Activated naive CD4-positive, alpha-beta T cell treated with anti-CD3 and anti-CD28 coated beads, Interleukin-2, amount 50 U/mL, for 24 hours (primary cell): ENCODE measurements around the gene NR3C1.

ENCODE experiments used
- H3K27ac Mint-ChIP-seq: one replicate; pipeline ENCODE4 v1.8.0; 2021; ENCODE audit warnings: mild to moderate bottlenecking, mixed read lengths
- H3K27me3 Mint-ChIP-seq: one replicate; pipeline ENCODE4 v1.8.0; 2021; ENCODE audit warnings: mixed read lengths
- H3K36me3 Mint-ChIP-seq: one replicate; pipeline ENCODE4 v1.8.0; 2021; ENCODE audit warnings: mixed read lengths
- H3K4me1 Mint-ChIP-seq: one replicate; pipeline ENCODE4 v1.8.0; 2021; ENCODE audit warnings: mixed read lengths
- H3K4me3 Mint-ChIP-seq: one replicate; pipeline ENCODE4 v1.8.0; 2021; ENCODE audit warnings: mild to moderate bottlenecking, mixed read lengths
- H3K9me3 Mint-ChIP-seq: one replicate; pipeline ENCODE4 v1.8.0; 2021; ENCODE audit warnings: mixed read lengths

The NR3C1 gene

DNA sequence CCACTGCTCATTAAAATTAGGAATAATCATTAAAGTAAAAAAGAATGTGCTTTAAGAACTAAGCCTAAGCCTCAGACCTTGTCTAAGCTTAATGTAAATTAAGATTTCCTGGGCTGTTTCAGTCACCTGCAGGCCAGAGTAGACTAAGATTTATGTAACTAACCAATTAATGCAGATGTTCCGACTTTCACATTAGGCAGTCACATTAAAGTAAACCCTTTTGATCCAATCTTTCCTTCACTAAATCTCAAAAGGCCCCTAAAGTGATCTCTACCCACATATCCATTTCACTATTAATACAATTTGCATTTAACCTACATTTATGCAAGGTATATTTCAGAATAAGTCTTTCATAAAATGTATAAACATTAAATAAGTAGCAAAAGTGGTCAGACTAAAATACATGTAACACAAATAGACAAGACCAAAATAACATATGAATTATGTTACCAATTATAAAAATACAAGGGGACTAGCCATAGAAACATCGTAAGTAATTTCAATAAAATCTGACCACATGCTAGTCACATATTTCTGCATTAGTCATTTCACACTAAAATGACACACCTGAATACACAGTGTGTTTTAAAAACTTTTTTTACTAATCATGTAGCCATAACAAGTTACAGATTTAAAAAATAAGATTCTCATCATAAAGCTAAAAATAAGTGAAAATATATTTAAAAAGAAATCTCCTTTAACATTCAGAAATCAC lies 7.7 kb downstream of the NR3C1 start:
- H3K27me3 Mint-ChIP-seq, result no peaks in the 10 kb centered on the region
- peak overlapping the region; percentile 95 for H3K4me3 Mint-ChIP-seq
- H3K9me3 Mint-ChIP-seq, result no peaks in the 10 kb centered on the region
- peaks cover 29% of the 10 kb centered on the region for H3K36me3 Mint-ChIP-seq
- H3K4me1 Mint-ChIP-seq, result peaks cover 84% of the 10 kb centered on the region
- H3K27ac Mint-ChIP-seq, result peak overlapping the region; percentile 49

DNA sequence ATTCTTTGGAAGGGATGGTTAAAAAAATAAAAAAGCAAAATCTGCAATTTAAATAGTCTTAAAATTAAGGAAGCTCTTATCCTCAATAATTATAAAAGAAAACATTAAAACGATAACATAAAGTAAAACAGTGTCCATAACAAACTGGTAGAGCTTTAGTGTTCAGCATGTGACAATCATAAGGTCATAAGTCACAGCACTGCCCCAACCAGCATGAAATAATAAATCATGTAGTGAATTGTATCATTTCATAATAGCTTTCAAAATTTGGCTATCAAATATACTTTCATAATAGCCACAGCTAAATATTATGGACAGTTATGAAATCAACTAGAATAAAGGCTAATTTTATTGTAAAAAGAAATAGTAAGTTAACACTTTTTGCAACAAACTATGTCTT lies 10.0 kb downstream of the NR3C1 start:
- no peaks in the 10 kb centered on the region for H3K27me3 Mint-ChIP-seq
- no peak overlapping the region for H3K27ac Mint-ChIP-seq
- peaks cover 83% of the 10 kb centered on the region for H3K4me1 Mint-ChIP-seq
- H3K36me3 Mint-ChIP-seq, result peaks cover 19% of the 10 kb centered on the region
- H3K9me3 Mint-ChIP-seq, result no peaks in the 10 kb centered on the region
- H3K4me3 Mint-ChIP-seq, result no peak overlapping the region

DNA sequence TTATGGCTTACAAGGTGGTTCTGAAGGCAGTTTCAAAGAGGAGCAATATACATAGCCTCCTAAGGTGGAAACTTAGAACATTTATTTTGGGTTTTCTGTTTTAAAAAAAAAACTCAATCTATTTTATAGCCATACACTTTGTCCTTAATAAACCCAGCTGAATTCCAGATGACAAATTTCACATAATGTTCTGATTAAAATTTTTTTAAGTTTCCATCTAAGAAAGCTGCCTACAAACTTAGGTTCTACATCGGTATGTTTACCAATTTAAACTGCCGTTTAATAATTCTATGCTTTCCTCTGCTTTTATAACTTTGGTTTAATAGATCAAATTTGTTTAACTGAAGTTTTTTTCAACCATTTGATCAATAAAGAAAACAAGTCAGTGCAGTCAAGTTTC lies 12.5 kb downstream of the NR3C1 start:
- Mint-ChIP-seq H3K4me3 (no peak overlapping the region), H3K27me3 (no peaks in the 10 kb centered on the region), H3K36me3 (peaks cover 28% of the 10 kb centered on the region), H3K27ac (no peak overlapping the region), H3K9me3 (peaks cover 5% of the 10 kb centered on the region), H3K4me1 (peaks cover 87% of the 10 kb centered on the region)

DNA sequence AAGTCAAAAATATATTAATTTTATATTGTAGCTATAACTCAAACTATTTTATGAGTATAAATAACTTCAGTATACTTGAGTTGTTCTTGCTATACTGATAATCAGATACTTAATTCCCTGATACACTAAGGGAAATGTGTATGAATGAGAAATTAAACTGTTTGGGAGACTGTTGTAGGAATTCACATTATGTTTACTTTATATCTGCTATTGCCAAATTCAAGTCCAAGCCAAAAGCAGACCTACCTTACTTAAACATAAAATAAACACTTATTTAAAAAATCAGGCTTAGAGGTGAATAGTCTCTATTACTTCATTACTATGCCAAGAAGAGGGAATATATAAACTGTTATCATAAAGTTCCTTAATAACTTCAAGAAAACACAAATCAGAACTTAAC lies 13.2 kb downstream of the NR3C1 start:
- peaks cover 88% of the 10 kb centered on the region for H3K4me1 Mint-ChIP-seq
- no peaks in the 10 kb centered on the region for H3K27me3 Mint-ChIP-seq
- H3K9me3 Mint-ChIP-seq, result peaks cover 12% of the 10 kb centered on the region
- peaks cover 33% of the 10 kb centered on the region for H3K36me3 Mint-ChIP-seq
- H3K4me3 Mint-ChIP-seq, result no peak overlapping the region
- no peak overlapping the region for H3K27ac Mint-ChIP-seq

DNA sequence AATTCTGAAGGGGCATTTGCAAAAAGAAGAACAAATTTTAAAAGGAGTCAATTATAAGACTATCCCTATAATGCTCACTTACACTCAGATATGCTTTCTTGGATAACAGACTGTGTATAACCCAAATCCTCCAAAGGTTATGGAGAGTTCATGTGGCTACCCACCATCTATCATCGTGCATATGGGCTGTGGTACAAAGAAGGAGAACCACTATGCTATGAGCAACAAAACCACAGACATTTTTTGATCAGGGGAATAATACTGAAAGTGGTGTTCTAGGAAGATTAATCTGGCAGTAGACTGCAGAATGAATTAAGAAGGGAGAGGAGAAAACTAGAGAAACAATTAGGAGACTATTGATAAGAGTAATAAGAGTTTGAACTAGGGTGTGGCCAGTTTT lies 16.8 kb downstream of the NR3C1 start:
- Mint-ChIP-seq H3K9me3 (peaks cover 14% of the 10 kb centered on the region), H3K27ac (peak overlapping the region; percentile 56), H3K27me3 (no peaks in the 10 kb centered on the region), H3K4me3 (peak overlapping the region; percentile 49), H3K36me3 (peaks cover 45% of the 10 kb centered on the region), H3K4me1 (peaks cover 90% of the 10 kb centered on the region)

DNA sequence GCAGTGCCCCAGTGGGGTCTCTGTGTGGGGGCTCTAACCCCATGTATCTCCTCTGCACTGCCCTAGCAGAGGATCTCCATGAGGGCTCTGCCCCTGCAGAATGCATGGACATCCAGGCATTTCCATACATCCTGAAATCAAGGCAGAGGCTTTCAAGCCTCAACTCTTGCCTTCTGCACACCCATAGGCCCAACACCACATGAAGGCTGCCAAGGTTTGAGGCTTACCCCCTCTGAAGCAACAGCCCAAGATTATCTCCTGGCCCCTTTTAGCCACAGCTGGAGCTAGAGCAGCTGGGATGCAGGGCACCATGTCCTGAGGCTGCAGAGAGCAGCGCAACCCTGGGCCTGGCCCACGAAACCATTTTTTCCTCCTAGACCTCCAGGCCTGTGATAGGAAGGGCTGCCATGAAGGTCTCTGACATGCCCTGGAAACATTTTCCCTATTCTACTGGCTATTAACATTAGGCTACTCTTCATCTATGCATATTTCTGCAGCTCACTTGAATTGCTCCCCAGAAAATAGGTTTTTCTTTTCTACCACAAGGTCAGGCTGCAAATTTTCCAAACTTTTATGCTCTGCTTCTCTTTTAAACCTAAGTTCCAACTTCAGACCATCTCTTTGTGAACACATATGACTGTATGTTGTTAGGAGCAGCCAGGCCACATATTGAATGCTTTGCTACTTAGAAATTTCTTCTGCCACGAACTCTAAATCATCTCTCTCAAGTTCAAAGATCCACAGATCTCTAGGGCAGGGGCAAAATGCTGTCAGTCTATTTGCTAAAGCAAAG lies 18.4 kb downstream of the NR3C1 start:
- Mint-ChIP-seq H3K9me3 (peaks cover 14% of the 10 kb centered on the region), H3K27me3 (no peaks in the 10 kb centered on the region), H3K4me1 (peaks cover 96% of the 10 kb centered on the region), H3K36me3 (peaks cover 47% of the 10 kb centered on the region), H3K4me3 (no peak overlapping the region), H3K27ac (peak overlapping the region; percentile 32)

DNA sequence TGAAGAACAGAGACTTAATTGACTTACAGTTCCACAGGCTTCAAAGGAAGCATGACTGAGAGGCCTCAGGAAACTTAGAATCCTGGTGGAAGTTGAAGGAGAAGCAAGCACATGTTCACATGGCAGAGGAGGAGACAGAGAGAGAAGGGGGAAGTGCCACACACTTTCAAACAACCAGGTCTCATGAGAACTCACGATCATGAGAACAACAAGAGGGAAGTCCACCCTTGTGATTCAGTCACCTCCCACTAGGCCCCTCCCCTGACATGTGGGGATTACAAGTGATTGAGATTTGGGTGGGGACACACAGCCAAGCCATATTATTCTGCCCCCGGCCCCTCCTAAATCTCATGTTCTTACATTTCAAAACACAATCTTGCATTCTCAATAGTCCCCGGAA lies 19.5 kb downstream of the NR3C1 start:
- Mint-ChIP-seq H3K27ac (no peak overlapping the region), H3K27me3 (no peaks in the 10 kb centered on the region), H3K9me3 (peaks cover 14% of the 10 kb centered on the region), H3K4me1 (peaks cover 97% of the 10 kb centered on the region), H3K36me3 (peaks cover 44% of the 10 kb centered on the region), H3K4me3 (no peak overlapping the region)

DNA sequence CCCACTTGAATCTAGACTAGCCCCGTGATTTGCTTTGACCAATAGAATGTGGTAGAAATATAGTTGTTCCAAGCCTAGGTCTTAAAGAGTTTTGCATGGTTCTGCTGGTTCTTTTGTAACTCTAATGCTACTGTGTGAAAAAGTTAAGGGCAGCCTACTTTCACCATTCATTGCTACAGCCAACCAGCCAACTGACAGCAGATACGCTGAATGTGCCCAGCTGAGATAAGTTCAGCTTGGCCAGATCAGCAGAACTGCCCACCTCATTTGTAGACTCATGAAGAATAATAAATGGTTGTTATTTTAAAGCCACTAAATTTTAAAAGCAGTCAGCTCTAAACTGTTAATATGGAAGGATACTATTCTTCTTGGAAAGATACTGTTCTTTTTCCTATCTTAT lies 23.9 kb downstream of the NR3C1 start:
- Mint-ChIP-seq H3K4me3 (no peak overlapping the region), H3K36me3 (peaks cover 14% of the 10 kb centered on the region), H3K27ac (no peak overlapping the region), H3K4me1 (peaks cover 100% of the 10 kb centered on the region), H3K9me3 (no peaks in the 10 kb centered on the region), H3K27me3 (no peaks in the 10 kb centered on the region)

DNA sequence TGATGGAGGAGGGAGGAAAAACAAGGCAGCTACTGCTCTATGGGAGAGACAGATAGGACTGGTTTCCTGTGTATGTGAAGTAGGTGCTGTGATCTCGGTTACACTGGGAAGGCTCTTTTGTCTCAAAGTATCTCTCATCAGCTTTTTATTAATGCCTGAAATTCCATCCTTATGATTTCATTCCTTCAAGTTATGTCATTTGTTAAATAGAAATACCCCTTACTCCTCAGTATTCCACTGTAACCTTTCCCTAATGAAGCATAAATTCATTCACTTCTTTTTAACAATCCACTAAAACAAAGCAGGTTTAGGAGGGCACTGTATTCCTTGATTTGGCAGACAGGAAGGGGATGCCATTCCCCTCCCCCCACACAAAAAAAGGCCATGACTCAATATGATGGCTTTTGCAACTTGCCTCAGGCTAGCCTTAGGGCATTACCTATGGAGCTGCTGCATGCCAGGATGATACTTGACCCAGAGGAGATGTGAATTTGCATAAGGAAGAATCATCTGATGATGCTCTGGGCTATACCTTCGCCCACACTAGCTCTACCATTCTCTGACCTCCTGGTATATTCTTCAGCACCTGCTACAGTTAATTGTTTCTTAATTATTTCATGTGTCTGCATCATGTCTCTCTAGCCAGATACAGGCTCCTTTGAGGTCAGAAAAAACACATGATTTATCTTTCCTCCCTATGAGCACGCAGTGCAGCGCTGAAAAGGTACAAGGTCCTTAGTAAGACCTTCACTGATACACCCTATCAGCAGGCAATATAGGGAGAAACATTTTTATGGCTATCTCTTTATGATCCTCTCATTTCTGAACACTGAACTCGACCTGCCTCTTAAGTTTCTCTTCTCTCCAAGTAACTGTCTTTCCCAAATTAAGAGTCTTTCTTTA lies 26.3 kb downstream of the NR3C1 start:
- peak overlapping the region; percentile 72 for H3K27ac Mint-ChIP-seq
- peaks cover 96% of the 10 kb centered on the region for H3K4me1 Mint-ChIP-seq
- no peaks in the 10 kb centered on the region for H3K9me3 Mint-ChIP-seq
- H3K36me3 Mint-ChIP-seq, result peaks cover 10% of the 10 kb centered on the region
- no peaks in the 10 kb centered on the region for H3K27me3 Mint-ChIP-seq
- peak overlapping the region; percentile 53 for H3K4me3 Mint-ChIP-seq

DNA sequence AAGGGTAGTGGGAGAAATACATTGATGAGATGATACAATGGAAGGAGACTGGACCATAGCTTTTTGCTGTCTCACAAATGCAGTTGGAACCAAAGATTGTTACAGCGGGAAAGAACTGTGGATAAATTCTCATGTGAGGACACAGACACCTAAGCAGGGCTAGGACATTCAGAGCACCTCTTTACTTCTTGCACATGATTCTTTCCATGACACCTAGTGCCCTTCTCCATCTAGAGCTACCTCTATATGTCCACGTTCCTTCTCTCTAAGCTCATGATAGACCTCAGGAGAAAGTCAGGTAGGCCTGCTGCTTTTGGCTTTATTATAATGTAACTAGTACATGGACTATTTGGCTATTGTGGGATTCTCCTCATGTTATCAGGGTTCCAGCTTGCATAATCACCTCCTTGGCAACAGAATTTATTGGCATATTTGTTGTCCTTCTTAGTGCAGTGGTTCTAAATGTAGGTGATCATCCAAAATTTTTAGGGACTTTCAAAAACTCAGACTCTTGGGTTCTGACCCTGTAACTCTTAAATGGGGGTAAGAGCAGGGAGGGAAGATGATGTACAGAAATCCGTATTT lies 27.2 kb downstream of the NR3C1 start:
- H3K4me1 Mint-ChIP-seq, result peaks cover 96% of the 10 kb centered on the region
- H3K36me3 Mint-ChIP-seq, result peaks cover 13% of the 10 kb centered on the region
- H3K4me3 Mint-ChIP-seq, result no peak overlapping the region
- H3K27me3 Mint-ChIP-seq, result no peaks in the 10 kb centered on the region
- H3K27ac Mint-ChIP-seq, result peak overlapping the region; percentile 72
- H3K9me3 Mint-ChIP-seq, result no peaks in the 10 kb centered on the region

DNA sequence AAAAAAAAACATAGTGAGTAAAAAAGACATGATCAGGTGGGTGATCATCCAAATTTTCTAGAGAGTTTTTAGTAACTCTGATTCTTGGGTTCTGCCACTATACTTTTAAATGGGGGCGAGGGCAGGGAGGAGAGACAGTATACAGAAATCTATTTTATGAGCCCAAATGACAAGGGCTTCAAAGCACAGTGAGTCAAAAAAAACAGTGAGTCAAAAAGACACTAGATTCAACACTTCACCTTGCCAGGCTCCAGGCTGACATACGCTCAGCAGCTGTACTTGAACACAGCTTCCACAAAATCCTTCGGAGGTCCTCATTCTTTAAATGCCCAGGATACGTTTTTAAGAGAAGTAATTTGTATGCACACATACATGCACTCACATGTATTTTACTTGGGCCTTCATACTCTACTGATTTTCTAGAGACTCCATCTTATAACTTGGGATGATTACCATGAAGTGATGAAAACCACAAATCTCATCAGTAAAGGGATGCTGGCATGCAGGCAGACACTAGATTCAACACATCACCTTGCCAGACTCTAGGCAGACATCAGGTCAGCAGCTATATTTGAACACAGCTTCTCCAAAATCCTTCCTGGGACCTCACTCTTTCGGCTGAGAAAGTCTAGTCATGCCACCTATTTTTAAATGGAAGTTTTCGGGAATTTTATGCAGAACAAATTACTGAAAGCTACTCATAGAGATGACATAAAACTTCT lies 28.8 kb downstream of the NR3C1 start:
- Mint-ChIP-seq H3K36me3 (peaks cover 11% of the 10 kb centered on the region), H3K4me3 (no peak overlapping the region), H3K9me3 (no peaks in the 10 kb centered on the region), H3K27ac (no peak overlapping the region), H3K27me3 (no peaks in the 10 kb centered on the region), H3K4me1 (peaks cover 93% of the 10 kb centered on the region)

DNA sequence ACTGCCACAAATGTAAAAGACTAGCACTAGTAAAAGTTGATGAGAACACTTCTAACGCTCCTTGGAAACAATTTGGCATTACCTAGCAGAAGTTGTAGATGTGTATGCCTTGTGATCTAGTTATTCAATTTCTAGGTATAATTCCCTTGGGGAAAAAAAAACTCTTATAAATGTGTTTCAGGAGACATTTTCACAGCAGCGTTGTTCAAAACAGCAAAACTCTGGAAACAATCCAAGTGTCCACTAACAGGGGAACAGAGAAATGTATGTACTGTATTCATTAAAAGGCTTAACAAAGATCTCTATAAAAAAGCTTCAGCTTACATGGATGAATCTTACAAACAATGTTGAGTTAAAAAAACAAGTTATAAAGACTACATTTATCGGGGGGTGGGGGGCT lies 30.4 kb downstream of the NR3C1 start:
- peaks cover 20% of the 10 kb centered on the region for H3K36me3 Mint-ChIP-seq
- H3K4me3 Mint-ChIP-seq, result no peak overlapping the region
- H3K27me3 Mint-ChIP-seq, result no peaks in the 10 kb centered on the region
- no peaks in the 10 kb centered on the region for H3K9me3 Mint-ChIP-seq
- peaks cover 93% of the 10 kb centered on the region for H3K4me1 Mint-ChIP-seq
- no peak overlapping the region for H3K27ac Mint-ChIP-seq

DNA sequence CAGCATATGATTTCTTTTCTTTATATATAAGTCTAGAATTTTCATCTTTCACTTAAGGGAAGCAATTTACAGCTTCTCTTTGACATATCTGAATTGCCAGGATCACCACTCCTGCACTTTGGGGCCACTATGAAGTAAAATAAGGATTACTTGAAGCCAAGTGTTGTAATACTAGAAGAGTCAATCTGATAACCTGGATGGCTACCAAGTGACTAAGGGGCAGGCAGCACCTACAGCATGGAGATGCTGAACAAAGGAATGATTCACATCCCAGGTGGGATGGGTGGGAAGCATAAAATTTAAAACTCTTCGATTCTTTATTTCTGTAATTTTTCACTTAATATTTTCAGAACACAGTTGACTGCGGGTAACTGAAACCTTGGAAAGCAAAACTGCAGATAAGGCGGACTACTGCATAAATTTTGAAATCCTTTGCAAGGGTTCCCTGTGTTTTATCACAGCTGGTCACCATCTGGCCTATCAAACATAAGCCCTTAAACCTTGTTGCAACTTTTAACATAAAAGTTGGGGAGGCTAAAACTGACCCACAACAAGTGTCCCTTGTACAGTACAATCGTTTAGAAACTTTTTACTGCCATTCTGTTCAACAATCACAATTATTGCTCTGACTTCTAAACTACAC lies 31.2 kb downstream of the NR3C1 start:
- Mint-ChIP-seq H3K27ac (no peak overlapping the region), H3K9me3 (no peaks in the 10 kb centered on the region), H3K4me3 (no peak overlapping the region), H3K4me1 (peaks cover 93% of the 10 kb centered on the region), H3K36me3 (peaks cover 19% of the 10 kb centered on the region), H3K27me3 (no peaks in the 10 kb centered on the region)

DNA sequence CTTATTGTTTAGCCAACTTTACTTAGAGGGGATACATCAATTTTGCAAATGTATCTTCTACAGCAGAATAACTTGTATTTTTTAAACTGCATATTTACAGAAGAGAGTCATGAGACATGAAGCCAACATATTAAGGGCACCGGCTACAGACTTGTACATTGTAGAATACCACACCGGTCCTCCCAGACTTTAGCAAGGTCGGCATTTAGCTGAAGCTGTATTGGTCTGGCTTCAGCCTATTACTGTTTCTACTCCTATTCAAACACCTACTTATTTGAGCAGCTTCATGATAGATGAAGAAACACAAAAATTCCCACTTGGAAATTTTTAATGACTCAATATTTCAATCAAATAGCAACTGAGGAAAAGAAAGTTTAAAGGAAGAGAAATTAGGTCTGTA lies 33.0 kb downstream of the NR3C1 start:
- peaks cover 28% of the 10 kb centered on the region for H3K36me3 Mint-ChIP-seq
- H3K4me3 Mint-ChIP-seq, result no peak overlapping the region
- H3K27me3 Mint-ChIP-seq, result no peaks in the 10 kb centered on the region
- H3K9me3 Mint-ChIP-seq, result peaks cover 7% of the 10 kb centered on the region
- H3K4me1 Mint-ChIP-seq, result peaks cover 93% of the 10 kb centered on the region
- no peak overlapping the region for H3K27ac Mint-ChIP-seq
